ENCODE results near the gene SLC47A2. TPM values are rescaled to one million over a fixed set of nuclear protein-coding genes. Genes with fewer than 3 reads are reported as not detected.

Gene SLC47A2
- total and polyA plus RNA-seq, 2 experiments from 2014 or later = not detected

DNA sequence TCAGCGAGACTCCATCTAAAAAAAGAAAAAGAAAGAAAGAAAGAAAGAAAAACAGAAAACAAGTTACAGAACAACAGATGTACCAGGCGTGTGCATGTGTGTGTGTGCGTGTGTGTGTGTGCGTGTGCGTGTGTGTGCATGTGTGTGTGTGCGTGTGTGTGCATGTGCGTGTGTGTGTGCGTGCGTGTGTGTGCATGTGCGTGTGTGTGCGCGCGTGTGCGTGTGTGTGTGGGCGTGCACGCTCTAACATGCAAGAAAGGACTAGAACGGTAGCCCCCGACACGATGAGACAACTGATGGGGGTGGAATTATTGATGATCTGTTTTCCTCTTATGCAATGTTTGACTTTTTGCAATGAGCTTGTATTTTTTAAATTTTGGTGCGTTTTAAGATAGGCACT is 30.1 kb upstream of the SLC47A2 start:
- Histone ChIP-seq H3F3A (replicated peaks; ENCODE audit: low read depth) (0 out of 2 replicates have a peak, but pooled peaks cover 3% of the 10 kb centered on the region), H3K4me2 (no peak overlapping the region), H3K9me2 (ENCODE audit: insufficient read depth) (no peaks in the 10 kb centered on the region), H3K4me3 (no peak overlapping the region), H3K36me3 (ENCODE audit: insufficient read depth) (no peaks in the 10 kb centered on the region), H3K27me3 (ENCODE audit: insufficient read depth) (peaks cover 5% of the 10 kb centered on the region; the same call in 1 of the 2 replicates), H2AFZ (no peak overlapping the region), H3K79me2 (replicated peaks; ENCODE audit: insufficient read depth) (no peaks in the 10 kb centered on the region), H3K4me1 (ENCODE audit: insufficient read depth) (peaks cover 10% of the 10 kb centered on the region; the same call in 1 of the 2 replicates), H3K27ac (ENCODE audit: low read depth) (no peak overlapping the region), H4K20me1 (replicated peaks; ENCODE audit: insufficient read depth) (no peaks in the 10 kb centered on the region)
- peaks cover 15% of the 10 kb centered on the region for H3K27me3 Mint-ChIP-seq (ENCODE audit: insufficient read depth, low read depth, poor library complexity)
- peaks cover 19% of the 10 kb centered on the region for H3K4me1 Mint-ChIP-seq
- ATAC-seq (no peak), DNase-seq (ENCODE audit: low spot score) (no peak)
- H3K27ac Mint-ChIP-seq = no peak overlapping the region
- TF ChIP-seq, protein P1, sequence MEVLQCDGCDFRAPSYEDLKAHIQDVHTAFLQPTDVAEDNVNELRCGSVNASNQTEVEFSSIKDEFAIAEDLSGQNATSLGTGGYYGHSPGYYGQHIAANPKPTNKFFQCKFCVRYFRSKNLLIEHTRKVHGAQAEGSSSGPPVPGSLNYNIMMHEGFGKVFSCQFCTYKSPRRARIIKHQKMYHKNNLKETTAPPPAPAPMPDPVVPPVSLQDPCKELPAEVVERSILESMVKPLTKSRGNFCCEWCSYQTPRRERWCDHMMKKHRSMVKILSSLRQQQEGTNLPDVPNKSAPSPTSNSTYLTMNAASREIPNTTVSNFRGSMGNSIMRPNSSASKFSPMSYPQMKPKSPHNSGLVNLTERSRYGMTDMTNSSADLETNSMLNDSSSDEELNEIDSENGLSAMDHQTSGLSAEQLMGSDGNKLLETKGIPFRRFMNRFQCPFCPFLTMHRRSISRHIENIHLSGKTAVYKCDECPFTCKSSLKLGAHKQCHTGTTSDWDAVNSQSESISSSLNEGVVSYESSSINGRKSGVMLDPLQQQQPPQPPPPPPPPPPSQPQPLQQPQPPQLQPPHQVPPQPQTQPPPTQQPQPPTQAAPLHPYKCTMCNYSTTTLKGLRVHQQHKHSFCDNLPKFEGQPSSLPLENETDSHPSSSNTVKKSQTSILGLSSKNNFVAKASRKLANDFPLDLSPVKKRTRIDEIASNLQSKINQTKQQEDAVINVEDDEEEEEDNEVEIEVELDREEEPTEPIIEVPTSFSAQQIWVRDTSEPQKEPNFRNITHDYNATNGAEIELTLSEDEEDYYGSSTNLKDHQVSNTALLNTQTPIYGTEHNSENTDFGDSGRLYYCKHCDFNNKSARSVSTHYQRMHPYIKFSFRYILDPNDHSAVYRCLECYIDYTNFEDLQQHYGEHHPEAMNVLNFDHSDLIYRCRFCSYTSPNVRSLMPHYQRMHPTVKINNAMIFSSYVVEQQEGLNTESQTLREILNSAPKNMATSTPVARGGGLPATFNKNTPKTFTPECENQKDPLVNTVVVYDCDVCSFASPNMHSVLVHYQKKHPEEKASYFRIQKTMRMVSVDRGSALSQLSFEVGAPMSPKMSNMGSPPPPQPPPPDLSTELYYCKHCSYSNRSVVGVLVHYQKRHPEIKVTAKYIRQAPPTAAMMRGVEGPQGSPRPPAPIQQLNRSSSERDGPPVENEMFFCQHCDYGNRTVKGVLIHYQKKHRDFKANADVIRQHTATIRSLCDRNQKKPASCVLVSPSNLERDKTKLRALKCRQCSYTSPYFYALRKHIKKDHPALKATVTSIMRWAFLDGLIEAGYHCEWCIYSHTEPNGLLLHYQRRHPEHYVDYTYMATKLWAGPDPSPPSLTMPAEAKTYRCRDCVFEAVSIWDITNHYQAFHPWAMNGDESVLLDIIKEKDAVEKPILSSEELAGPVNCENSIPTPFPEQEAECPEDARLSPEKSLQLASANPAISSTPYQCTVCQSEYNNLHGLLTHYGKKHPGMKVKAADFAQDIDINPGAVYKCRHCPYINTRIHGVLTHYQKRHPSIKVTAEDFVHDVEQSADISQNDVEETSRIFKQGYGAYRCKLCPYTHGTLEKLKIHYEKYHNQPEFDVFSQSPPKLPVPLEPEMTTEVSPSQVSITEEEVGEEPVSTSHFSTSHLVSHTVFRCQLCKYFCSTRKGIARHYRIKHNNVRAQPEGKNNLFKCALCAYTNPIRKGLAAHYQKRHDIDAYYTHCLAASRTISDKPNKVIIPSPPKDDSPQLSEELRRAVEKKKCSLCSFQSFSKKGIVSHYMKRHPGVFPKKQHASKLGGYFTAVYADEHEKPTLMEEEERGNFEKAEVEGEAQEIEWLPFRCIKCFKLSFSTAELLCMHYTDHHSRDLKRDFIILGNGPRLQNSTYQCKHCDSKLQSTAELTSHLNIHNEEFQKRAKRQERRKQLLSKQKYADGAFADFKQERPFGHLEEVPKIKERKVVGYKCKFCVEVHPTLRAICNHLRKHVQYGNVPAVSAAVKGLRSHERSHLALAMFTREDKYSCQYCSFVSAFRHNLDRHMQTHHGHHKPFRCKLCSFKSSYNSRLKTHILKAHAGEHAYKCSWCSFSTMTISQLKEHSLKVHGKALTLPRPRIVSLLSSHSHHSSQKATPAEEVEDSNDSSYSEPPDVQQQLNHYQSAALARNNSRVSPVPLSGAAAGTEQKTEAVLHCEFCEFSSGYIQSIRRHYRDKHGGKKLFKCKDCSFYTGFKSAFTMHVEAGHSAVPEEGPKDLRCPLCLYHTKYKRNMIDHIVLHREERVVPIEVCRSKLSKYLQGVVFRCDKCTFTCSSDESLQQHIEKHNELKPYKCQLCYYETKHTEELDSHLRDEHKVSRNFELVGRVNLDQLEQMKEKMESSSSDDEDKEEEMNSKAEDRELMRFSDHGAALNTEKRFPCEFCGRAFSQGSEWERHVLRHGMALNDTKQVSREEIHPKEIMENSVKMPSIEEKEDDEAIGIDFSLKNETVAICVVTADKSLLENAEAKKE (CRISPR knock-in tag; IDR thresholded peaks at IDR 0.05) = no peak
- TF ChIP-seq POLR2AphosphoS5 (IDR thresholded peaks at IDR 0.05; ENCODE audit: low read depth) (no peak), NANOG (IDR thresholded peaks at IDR 0.05; ENCODE audit: borderline replicate concordance) (no peak)
- H3K36me3 Mint-ChIP-seq (ENCODE audit: low read depth) = no peaks in the 10 kb centered on the region
- H3K9me3 Mint-ChIP-seq = no peaks in the 10 kb centered on the region
- no peak overlapping the region for H3K4me3 Mint-ChIP-seq

DNA sequence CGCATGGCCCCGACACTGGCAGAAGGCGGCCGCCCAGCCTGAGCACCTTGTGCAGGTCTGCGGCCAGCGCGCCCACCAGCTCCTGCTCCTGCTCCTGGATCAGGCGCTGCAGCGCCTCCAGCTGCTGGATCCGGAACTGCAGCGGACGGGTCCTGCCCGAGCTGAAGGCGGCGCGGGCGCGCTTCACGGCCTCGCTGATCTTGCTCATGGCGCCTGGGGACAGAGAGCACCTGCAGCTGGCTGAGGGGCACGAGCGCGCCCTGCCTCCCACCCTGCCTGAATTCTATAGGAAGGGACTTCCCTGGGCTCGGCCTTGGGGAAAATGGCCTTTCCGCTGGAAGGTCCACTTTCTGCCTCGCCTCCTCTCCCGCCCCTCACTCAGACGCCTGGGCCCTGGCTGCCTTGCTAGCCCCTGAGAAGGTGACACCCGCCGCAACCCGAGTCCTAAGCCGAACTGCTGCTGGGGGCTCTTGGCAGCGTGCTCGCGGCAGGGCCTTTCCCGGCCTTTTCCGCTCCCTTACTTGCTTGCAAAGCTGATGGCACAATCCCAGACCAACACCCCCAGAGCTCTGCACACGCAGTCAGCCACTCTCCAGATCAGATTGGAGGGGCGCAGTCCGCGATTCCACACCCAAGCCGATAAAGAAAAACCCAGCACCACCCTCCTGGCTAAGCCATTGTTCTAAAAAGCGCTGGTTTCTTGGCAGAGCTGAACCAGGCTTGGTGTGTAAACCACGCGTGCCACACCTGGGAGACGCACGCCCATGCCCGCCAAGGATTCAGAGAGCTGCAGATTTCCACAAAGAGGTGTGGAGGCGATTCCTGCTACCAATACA is 28.8 kb upstream of the SLC47A2 start:
- Mint-ChIP-seq H3K4me3 (peak overlapping the region; percentile 71), H3K36me3 (ENCODE audit: low read depth) (no peaks in the 10 kb centered on the region), H3K27me3 (ENCODE audit: insufficient read depth, low read depth, poor library complexity) (peaks cover 15% of the 10 kb centered on the region), H3K27ac (no peak overlapping the region), H3K9me3 (no peaks in the 10 kb centered on the region), H3K4me1 (peaks cover 19% of the 10 kb centered on the region)
- Histone ChIP-seq H3K9me2 (ENCODE audit: insufficient read depth) (no peaks in the 10 kb centered on the region), H4K20me1 (replicated peaks; ENCODE audit: insufficient read depth) (no peaks in the 10 kb centered on the region), H3K27ac (ENCODE audit: low read depth) (no peak overlapping the region), H3K36me3 (ENCODE audit: insufficient read depth) (no peaks in the 10 kb centered on the region), H3K4me1 (ENCODE audit: insufficient read depth) (peaks cover 10% of the 10 kb centered on the region; the same call in 1 of the 2 replicates), H3K4me3 (peak overlapping the region; percentile 50), H3F3A (replicated peaks; ENCODE audit: low read depth) (0 out of 2 replicates have a peak, but pooled peaks cover 3% of the 10 kb centered on the region), H3K79me2 (replicated peaks; ENCODE audit: insufficient read depth) (no peaks in the 10 kb centered on the region), H3K4me2 (peak overlapping the region; percentile 77), H3K27me3 (ENCODE audit: insufficient read depth) (peaks cover 5% of the 10 kb centered on the region; the same call in 1 of the 2 replicates), H2AFZ (peak overlapping the region; percentile 99)
- peak; percentile 92 for ATAC-seq
- DNase-seq (ENCODE audit: low spot score) = peak; percentile 94
- TF ChIP-seq, protein P1 (CRISPR knock-in tag; IDR thresholded peaks at IDR 0.05) = no peak
